ENCODE data around the gene SLC48A1. TPM values are rescaled to one million over a fixed set of nuclear protein-coding genes. Genes with fewer than 3 reads are reported as not detected.
A peak's percentile ranks its signal among the peaks of the same experiment; 100 is the strongest.

SLC48A1 gene
- total RNA-seq, 3 donors from 2014 or later (not counting 1 experiment from before 2014, with no cell fraction given): 2.0 to 4.4 (median 3.4) TPM

- peaks cover 17 to 38% of the 10 kb centered on the region in 2 donors for H3K4me1 Mint-ChIP-seq
Observed at GRCh38 chr12:47741340-47741703, 31.7 kb upstream of the SLC48A1 start.

DNA sequence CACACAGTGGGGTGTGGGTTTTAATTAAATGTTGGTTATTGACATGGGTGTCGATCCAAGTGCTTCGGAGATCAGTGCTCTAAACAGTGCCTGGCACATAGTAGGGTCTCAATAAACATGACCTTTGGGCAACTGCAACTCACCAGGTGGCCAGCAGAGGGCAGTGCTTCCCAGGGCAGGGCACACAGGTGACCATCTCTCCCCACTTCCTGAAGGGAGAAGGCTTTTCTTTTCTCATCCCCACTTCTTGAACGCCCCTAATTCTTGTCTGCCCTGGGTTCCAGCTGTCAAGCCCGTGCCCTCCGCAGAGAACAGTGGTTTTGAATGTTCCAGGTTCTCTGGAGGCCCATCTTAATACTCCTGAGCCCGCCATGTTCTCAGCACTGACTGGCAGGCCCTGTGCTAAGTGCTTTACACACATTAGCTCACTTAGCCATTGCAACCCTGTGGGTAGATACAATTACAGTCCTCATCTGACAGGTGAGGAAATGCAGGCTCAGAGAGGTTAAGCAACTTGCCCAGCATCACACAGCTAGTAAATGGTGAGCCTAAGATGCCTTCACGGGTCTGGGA, 30.7 kb upstream of the SLC48A1 start:
- H3K27ac Mint-ChIP-seq: no peak overlapping the region
- 71% methylated on average over 7 of the region's 7 CpGs for WGBS (ENCODE audit: insufficient coverage)
- H3K4me1 ChIP-seq (ENCODE audit: control insufficient read depth, insufficient read depth, low read length): peaks cover 41% of the 10 kb centered on the region

More at GRCh38 chr12:47741340-47741703, 31.7 kb upstream of the SLC48A1 start:
- Histone ChIP-seq H3K36me3 (ENCODE audit: control insufficient read depth, insufficient read depth, low read length) (no peaks in the 10 kb centered on the region), H3K9me3 (ENCODE audit: control insufficient read depth, insufficient read depth, low read length) (no peaks in the 10 kb centered on the region), H3K27ac (ENCODE audit: low read length) (no peak overlapping the region), H3K4me1 (ENCODE audit: control insufficient read depth, insufficient read depth, low read length) (peaks cover 34% of the 10 kb centered on the region), H3K27me3 (ENCODE audit: control insufficient read depth, insufficient read depth, low read length) (peaks cover 6% of the 10 kb centered on the region), H3K4me3 (ENCODE audit: low read length) (peak overlapping the region; percentile 5)
- H3K4me3 Mint-ChIP-seq: peak overlapping the region; percentile 49
- H3K9me3 Mint-ChIP-seq: no peaks in the 10 kb centered on the region
- no peak for TF ChIP-seq CTCF (IDR thresholded peaks at IDR 0.05)
- peaks cover 18 to 19% of the 10 kb centered on the region in 2 donors for H3K27me3 Mint-ChIP-seq (ENCODE audit: low read depth in 2 of 2)
- peak overlapping the region in 1 of 2 donors; percentile 54 for H3K27ac Mint-ChIP-seq
- WGBS (ENCODE audit: insufficient coverage): 1% methylated on average over 4 of the region's 4 CpGs
- DNase-seq (peak; percentile 51 to 84), ATAC-seq (peak; percentile 47 to 76 (median 71))
- intact Hi-C loops (cut with micrococcal nuclease): no loop called here
- H3K36me3 Mint-ChIP-seq: no peaks in the 10 kb centered on the region

GRCh38 chr12:47743311-47743860, 29.7 kb upstream of the SLC48A1 start:
- no peak for ATAC-seq
- Mint-ChIP-seq H3K27me3 (ENCODE audit: low read depth in 2 of 2) (peaks cover 18 to 19% of the 10 kb centered on the region in 2 donors), H3K4me3 (no peak overlapping the region), H3K4me1 (peaks cover 17 to 38% of the 10 kb centered on the region in 2 donors), H3K27ac (no peak overlapping the region), H3K36me3 (no peaks in the 10 kb centered on the region), H3K9me3 (no peaks in the 10 kb centered on the region)
- no peak for TF ChIP-seq CTCF (IDR thresholded peaks at IDR 0.05)
- WGBS (ENCODE audit: insufficient coverage): 87% methylated on average over 9 of the region's 9 CpGs
- H3K9me3 ChIP-seq (ENCODE audit: control insufficient read depth, insufficient read depth, low read length): no peaks in the 10 kb centered on the region
- DNase-seq: no peak
- H3K4me3 ChIP-seq (ENCODE audit: low read length): no peak overlapping the region
- H3K27ac ChIP-seq (ENCODE audit: low read length): no peak overlapping the region
- peaks cover 41% of the 10 kb centered on the region for H3K4me1 ChIP-seq (ENCODE audit: control insufficient read depth, insufficient read depth, low read length)
- H3K36me3 ChIP-seq (ENCODE audit: control insufficient read depth, insufficient read depth, low read length): no peaks in the 10 kb centered on the region
- peaks cover 6% of the 10 kb centered on the region for H3K27me3 ChIP-seq (ENCODE audit: control insufficient read depth, insufficient read depth, low read length)
- intact Hi-C loops (cut with micrococcal nuclease): loop anchor here (2.0 kb wide), 1 partner anchor 15 kb away; the partner anchor contains the start of gene RAPGEF3

More for the DNA sequence above, 30.7 kb upstream of the SLC48A1 start:
- no peak overlapping the region for H3K27ac ChIP-seq (ENCODE audit: low read length)
- peaks cover 17 to 38% of the 10 kb centered on the region in 2 donors for H3K4me1 Mint-ChIP-seq
- peak; percentile 69 to 82 for DNase-seq
- peaks cover 18 to 19% of the 10 kb centered on the region in 2 donors for H3K27me3 Mint-ChIP-seq (ENCODE audit: low read depth in 2 of 2)
- H3K4me3 Mint-ChIP-seq: no peak overlapping the region
- intact Hi-C loops (cut with micrococcal nuclease): loop anchor here (1.0 to 2.0 kb wide), 3 partner anchors 16 to 95 kb away; partner anchors contain the start of gene RAPGEF3
- peak; percentile 56 to 64 (median 57) for ATAC-seq
- no peaks in the 10 kb centered on the region for H3K9me3 ChIP-seq (ENCODE audit: control insufficient read depth, insufficient read depth, low read length)
- no peaks in the 10 kb centered on the region for H3K36me3 ChIP-seq (ENCODE audit: control insufficient read depth, insufficient read depth, low read length)
- no peak overlapping the region for H3K4me3 ChIP-seq (ENCODE audit: low read length)
- H3K27me3 ChIP-seq (ENCODE audit: control insufficient read depth, insufficient read depth, low read length): peaks cover 6% of the 10 kb centered on the region
- peak; percentile 98 for TF ChIP-seq CTCF (IDR thresholded peaks at IDR 0.05)
- H3K36me3 Mint-ChIP-seq: no peaks in the 10 kb centered on the region
- no peaks in the 10 kb centered on the region for H3K9me3 Mint-ChIP-seq
